Measurements from ENCODE around the gene KAT6B.

KAT6B gene

DNA sequence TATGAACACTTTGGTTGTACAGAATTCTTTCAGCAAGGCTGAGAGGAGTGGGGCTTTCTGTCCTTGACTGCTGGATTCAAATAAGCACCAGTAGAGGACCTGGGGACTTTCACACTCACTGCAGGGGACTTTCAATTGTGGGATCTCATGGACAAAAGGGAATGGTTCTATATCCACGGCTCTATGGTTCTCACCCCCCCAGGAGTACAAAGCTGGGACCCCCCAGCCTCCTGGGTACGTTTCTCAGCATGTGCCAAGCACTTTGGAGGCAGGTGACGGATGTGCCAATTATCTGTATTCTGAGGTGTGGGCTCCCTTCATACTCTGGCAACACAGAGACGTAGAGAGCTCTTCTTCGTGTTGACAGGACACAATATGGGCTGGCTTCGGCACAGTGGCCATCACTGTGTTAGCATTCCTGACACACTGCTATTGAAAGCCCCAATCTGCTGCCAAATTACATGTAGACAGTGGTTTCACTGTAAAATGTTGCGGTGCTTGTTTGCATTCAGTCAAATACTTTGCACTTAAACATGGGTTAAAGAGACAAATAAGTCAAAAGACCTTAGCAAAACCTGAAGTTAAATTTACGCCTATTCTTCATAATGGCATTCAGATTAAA is 192.4 kb downstream of the KAT6B start:
- DNase-seq: no peak

DNA sequence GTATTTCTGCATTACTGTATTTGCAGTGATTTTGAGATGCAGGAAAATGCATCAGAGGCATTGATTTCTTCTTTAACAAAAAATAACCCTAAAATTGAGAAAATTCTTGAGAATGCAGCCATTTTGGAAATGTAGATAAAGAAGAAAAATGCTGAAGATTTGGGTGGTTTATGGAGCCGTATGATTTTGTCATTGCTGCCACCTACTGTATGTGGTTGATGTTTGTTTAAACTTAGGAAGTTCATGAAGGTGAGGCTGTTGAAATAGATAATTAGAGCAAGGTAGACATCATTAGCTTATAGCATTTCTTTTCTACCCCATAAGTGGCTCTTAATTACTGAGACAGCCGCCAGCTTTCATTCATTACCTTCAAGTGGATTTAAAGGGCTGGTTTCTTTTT is 193.0 kb downstream of the KAT6B start:
- peak; percentile 31 for DNase-seq

DNA sequence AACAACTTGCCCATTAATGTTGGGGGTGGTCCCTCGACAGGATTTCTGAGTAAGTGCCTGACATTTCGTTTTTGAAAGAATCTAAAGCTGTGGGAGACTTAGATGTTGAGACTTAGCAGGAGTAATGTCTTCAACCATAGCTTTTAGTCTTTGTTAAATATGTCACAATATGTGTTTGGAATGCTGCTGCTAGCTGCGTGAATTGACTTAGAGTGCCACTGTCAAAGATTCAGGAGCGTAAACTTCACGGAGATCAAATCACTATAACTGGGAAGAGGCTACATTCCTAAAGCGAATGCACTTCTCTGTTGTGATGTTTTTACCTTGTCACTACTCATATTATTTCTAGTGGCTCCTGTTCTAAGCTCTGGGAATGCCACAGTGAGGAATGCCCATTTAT is 193.8 kb downstream of the KAT6B start:
- no peak for DNase-seq

DNA sequence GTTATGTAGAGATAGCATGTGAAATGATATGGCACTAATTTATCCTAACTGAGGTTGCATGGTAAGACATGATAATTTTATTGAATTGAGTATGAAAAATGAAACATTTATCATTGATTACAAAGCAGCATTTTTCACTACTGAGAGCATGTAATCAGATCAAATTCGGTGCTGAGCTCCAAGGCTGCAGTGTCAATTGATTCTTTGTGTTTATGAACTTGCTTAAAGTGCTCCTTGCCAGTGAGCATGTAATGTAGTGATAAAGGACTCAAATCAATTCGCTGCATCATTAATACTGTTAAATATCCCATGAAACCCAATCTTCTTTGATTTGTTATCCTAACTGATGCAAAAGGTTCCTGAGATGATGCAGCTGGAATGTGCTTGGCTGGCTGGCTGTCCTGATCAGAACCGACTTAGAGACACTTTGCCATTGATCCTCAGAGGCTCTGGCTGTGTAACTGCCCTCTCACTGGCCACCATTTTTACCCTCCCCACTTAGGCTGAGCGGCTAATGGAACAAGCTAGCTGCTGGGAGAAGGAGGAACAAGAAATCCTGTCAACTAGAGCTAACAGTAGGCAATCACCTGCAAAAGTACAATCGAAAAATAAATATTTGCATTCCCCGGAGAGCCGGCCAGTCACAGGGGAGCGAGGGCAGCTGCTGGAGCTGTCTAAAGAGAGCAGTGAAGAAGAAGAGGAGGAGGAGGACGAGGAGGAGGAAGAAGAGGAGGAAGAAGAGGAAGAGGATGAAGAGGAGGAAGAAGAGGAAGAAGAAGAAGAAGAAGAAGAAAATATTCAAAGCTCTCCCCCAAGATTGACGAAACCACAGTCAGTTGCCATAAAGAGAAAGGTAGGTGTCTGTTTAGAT is 195.2 kb downstream of the KAT6B start:
- no peak for DNase-seq

DNA sequence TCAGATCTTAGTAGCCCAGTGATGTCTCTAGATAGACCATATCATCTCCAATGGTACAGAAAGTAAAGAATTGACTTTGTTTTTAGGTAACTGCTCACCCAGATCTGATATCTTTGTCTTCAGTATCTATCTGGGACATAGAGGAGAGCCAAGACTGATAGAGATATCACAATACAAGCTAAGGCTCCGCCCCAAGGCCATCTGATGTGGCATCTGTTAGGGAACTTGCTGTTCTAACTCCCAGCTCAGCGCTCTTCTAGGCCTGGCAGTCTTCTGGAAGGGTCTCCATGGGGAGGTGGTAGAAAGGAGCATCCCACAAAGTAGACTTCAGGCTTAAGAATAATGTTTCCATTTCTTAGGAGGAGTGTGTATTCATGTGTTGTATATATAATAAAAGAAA is 196.7 kb downstream of the KAT6B start:
- no peak for DNase-seq

DNA sequence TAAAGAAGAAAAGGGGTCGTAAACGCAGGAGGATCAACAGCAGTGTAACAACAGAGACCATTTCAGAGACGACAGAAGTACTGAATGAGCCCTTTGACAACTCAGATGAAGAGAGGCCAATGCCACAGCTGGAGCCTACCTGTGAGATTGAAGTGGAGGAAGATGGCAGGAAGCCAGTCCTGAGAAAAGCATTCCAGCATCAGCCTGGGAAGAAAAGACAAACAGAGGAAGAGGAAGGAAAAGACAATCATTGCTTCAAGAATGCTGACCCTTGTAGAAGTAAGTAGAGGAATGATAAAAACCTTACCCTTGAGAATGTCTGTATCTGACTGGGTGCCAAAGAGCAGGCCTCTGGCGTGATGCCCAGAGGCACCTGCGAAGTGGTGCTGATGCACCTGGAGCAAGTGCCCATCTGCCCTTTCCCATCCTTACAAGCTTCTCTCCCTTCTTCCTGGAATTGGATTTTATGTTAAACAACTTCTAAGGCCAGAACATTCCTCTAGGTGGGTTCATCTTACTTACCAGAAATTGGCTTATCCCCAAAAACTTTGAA is 198.6 kb downstream of the KAT6B start:
- DNase-seq: no peak

DNA sequence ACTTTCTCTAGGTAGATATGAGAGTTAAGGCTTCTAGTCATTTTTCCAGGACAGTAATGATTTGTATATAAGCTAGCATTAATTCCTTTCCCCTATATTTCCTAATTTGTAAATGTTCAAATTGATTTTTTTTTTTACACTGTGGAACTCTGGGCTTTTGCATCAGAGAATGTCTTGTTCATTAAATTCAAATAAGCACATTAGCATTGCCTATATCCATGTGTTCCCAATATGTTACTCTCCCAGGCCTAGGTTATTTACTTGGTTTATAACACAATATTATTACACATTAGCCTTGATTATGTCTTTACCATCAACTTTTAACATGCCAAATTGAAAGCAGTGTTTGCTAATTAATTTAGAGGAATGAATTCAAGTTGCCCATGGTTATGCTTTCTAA is 201.6 kb downstream of the KAT6B start:
- DNase-seq: no peak

DNA sequence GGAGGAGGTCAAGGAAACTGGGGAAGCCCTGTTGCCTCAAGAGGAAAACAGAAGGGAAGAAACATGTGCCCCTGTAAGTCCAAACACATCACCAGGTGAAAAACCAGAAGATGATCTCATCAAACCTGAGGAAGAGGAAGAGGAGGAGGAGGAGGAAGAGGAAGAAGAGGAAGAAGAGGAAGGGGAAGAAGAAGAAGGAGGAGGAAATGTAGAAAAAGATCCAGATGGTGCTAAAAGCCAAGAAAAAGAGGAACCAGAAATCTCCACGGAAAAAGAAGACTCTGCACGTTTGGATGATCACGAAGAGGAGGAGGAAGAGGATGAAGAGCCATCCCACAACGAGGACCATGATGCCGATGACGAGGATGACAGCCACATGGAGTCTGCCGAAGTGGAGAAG is 202.3 kb downstream of the KAT6B start:
- DNase-seq: no peak

DNA sequence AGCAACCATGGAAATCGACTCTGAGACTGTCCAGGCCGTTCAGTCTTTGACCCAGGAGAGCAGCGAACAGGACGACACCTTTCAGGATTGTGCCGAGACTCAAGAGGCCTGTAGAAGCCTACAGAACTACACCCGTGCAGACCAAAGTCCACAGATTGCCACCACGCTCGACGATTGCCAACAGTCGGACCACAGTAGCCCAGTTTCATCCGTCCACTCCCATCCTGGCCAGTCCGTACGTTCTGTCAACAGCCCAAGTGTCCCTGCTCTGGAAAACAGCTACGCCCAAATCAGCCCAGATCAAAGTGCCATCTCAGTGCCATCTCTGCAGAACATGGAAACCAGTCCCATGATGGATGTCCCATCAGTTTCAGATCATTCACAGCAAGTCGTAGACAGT is 203.0 kb downstream of the KAT6B start:
- DNase-seq: no peak

DNA sequence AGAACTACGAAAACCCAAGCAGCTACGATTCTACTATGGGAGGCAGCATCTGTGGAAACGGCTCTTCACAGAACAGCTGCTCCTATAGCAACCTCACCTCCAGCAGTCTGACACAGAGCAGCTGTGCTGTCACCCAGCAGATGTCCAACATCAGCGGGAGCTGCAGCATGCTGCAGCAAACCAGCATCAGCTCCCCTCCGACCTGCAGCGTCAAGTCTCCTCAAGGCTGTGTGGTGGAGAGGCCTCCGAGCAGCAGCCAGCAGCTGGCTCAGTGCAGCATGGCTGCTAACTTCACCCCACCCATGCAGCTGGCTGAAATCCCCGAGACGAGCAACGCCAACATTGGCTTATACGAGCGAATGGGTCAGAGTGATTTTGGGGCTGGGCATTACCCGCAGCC is 203.5 kb downstream of the KAT6B start:
- DNase-seq: no peak

DNA sequence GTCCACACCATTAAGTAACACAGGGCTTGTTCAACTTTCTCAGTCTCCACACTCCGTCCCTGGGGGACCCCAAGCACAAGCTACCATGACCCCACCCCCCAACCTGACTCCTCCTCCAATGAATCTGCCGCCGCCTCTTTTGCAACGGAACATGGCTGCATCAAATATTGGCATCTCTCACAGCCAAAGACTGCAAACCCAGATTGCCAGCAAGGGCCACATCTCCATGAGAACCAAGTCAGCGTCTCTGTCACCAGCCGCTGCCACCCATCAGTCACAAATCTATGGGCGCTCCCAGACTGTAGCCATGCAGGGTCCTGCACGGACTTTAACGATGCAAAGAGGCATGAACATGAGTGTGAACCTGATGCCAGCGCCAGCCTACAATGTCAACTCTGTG is 204.0 kb downstream of the KAT6B start:
- DNase-seq: no peak

DNA sequence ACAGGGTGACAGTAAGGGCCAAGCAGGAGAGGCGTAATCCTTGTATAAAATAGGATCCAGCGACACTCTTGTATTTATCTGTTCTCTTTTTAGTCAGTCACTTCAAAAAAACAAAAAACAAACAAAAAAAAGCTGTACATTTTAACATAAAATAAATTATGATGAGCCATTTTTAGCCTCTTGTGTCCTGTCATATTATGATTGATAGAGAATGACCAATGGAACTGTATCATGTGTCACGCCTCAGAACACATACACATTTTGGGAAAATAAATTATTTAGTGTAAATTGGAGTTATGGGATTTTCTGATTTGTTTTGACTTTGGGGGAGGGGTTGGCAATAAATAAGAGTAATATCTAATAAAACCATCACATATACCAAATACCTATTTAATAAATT is 205.7 kb downstream of the KAT6B start:
- no peak for DNase-seq

DNA sequence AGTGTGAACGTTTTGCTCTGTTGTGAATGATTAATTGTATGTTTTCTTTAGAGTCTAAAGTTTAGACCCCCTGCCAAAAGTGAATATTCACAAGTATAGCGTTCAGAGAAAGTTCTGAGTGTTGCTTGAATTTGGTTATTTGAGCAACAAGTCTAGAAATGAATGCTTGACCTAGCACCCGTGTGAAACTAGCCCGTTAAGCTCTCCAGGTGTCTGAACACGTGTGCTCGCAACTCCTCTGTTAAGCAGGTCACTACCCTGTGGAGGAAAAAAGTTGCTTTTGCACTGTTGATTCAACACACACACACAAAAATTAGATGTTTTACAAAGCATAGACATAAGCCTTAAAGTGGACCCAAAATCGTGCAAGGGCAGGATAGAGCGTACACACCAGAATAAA is 206.4 kb downstream of the KAT6B start:
- no peak for DNase-seq

DNA sequence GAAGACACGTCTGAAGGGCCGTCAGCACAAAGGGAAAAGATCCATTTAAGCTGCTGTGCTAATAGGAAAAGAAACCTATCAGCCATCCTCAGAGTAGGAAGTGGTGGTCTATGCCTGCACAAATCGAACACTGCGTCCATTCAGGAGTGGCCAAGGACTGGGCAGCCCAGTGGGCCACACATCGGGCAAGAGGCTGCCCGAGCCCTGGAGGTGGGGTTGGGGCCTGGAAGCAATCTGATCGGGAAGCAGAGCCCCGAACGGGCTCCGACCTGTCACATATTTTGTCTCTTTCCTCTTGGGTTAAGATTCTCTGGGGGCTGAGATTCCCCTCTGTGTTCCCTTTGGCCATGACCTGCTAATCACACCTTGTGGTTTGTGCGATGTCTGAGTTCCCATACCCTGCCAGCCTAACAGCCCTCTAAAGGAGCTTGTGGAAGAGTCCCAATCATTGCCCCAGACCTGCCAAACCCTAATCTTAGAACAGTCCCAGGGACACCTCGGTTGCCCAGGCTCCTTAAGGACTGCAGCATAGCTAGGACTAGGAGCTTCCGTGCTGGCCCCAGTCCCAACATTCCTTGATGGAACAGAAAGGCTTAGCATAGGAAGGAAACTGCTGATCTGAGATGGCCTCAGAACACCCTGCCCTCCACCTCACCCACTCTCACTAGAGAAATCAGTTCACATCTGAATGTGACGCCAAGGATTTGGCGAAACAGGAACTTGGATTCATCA is 207.2 kb downstream of the KAT6B start:
- no peak for DNase-seq

DNA sequence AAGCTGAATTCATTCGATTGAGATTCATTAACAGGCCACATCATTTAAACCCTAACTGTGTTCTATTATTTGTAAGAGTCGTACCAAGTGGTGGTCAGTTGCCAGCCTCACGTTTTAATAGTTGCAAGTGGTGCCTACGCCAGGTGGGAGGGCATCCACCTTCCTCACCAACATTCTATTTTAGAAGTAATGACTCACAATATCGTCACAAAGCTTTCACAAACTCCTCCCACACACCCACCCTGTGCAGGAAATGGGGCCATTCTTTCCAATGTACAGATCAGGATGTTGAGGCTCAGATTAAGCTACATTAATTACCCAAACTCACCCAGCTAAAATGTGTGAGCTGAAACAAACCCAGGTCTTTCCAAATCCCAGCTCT is 207.7 kb downstream of the KAT6B start:
- DNase-seq: no peak

DNA sequence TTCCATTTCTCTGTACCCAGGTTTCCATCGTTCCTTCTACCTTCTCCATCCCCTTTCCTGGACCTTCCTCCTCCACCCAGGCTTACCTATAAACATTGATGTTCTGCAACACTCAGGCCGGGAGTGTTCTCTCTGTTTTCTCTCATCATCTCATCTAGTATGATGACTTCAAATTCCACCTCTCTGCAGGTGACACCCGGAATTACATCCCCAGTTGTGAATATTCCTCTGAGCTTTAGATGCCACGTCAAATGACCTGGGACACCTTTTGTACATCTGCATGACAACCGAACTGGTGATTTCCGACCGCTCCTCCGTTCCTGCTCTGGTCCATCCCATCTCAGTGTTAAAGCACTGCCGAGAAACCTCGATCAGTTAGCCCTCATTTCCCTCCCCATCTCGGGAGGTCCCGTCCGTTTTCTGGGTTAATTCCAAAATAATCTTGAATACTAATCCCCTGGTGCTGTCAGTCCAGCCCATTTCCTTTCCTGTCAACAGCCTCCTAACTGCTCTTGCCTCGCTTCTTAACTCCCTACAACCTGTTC is 208.4 kb downstream of the KAT6B start:
- no peak for DNase-seq

DNA sequence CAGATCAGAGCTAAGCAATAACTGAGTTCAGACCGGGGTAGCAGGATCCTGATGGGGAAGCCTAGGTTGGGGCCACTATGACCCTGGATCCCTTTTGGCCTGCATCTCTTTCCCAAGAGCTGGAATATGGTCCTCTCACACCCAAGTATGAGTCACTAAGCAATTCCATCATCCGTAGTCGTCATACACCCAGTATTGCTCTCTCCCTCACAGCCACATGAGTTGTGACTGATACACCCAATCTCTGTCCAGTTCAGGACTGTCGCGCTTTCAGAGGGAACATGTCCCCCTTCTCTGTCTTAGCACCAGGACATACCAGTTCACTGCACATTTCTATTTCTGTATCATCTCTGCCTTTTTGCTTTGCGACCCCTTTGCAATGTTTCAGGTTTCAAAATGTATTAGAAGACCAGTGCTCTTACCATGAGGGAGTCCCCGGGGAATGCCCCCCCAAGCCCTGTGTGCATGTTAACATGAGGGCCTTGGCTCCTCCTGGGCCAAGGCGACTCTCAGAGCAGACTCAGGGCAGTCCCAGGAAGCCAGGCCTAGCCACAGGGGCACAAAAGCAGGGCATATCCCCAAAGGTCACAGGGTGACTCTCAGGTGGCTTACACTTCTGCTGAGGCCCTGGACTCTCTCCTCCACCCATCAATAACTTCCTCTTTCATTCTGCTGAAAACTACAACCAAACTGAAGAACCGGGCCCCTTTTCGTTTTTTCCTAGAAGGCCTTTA is 209.7 kb downstream of the KAT6B start:
- no peak for DNase-seq

DNA sequence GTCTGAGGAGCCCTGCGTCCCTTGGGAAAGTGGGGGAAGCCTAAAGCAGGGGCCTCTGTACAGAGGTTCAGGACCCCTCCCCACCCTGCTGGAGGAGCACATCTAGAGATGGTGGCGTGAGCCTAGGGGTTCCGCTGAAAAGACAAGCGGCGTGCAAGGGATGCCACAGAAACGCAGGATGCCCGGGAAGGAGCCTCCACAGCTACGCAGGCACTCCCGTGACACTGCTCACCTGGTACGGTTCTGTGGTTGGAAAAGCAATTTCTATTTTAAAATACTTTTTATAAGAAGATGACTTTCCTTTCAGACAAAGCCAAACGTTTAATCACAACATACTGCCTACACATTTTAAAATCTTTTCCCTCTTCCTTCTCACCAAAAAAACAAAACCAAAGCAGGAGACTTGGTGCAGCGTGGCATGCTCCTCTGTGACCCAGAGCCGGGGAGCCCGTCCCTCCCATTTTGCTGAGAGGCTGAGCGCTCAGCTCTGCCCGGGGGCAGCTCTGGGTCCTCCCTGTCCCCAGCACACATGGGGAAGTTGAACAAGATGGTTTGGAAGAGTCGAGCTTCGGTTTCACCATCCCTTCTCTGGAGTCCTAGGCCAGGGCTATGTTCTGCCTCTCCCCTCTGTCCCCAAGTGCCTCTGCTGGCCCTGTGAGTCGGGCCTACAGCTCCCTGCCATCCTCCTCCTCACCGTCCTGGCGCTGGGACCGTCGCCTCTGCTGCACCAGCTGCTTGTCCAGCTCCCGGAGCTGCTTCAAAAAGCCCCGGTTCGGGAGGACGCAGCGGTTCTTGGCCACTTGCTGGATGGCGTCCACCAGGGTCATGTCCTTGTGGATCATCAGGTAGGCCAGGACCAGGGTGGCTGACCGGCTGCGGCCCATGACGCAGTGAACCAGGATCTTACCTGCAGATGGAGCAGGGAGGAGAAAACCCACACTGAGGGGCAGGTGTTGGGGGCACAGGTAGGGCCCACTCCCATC is 211.1 kb downstream of the KAT6B start:
- no peak for DNase-seq

DNA sequence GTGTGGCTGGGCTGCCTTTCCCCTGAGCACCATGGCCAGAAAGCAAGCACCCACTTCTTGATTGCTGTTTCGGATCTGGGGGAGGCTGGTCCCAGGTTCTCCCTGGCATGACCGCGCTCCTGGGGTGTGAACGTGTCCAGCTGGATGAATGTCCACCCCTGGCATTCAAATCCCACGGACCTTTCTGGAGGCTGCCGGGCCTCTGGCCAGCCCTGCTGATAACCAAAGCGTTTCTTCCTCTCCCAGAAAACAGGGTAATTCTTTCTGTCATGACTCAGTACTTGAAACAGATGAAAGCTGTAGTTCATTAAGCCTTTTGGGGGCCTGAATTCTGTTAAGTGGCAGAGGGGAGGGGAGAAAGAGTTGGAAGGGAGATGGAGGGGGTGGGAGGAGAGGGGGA is 211.9 kb downstream of the KAT6B start:
- DNase-seq: no peak

DNA sequence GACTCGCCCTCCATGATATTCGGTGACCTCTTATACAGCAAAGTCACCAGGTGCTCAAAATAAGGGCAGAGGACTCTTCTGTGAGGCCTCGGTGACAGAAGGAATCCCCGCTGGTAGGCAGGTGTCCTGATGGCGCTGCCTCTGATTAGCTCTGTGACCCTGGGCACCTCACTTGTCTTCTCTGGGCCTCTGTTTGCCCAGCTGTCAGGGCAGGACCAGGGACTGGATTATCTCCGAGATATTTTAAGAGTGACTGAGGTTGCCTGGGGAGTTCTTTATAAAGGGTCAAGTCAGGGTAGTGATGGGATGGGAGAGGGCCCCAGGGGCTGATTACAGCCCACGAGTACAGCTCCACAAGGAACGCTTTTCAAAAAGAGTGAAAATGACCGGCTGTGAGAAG is 214.2 kb downstream of the KAT6B start:
- no peak for DNase-seq

DNA sequence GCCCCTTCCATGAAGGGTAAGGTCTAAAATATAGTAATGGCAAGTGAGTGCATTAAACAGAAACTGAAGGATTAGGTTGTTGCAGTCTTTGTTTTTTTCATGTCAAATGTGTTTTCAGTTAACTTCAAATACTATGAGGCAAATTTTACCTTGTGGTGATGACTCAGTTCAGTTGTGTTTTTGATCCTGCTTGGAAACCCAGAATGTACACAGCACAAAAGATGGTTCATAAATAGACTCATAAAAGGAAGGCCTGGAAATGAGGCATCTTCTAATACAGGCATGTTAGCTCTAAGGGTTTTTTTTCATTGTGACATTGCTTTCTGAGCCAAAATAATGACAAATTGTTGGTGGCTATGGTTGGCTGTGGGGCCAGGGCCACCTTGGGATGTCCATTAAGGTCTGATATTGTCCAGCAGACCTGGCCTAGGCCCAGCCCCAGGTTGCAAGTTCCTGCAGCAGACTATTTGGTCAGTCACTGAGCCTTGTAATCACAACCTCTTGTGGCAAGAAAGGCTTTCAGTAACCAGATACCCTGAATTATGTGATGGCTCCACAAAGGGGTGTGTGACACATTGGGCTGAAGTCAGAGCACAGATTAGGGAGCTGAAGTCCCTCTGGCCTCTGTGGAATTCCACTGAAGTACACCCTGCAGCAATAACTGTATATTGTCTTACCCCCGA is 216.0 kb downstream of the KAT6B start:
- DNase-seq: no peak

All from kidney glomerular epithelial cell (primary cell).